HepG2 (cell line): ENCODE measurements around the gene P3H4. TPM values are rescaled to one million over a fixed set of nuclear protein-coding genes. Genes with fewer than 3 reads are reported as not detected.
A peak's percentile ranks its signal among the peaks of the same experiment; 100 is the strongest.

Experiments
- AKAP8 ChIP-seq: sonication (generic); formaldehyde crosslinking; IDR thresholded peaks from 2 replicates; pipeline ENCODE4 v1.5.1; 2020; ENCODE audit warnings: mild to moderate bottlenecking, missing genetic modification reagents
- ATF3 ChIP-seq: sonication (generic); formaldehyde crosslinking; IDR thresholded peaks from 2 replicates; pipeline ENCODE4 v1.4.0; 2020; ENCODE audit warnings: missing genetic modification reagents
- EED ChIP-seq: sonication (generic); formaldehyde crosslinking; IDR thresholded peaks from 2 replicates; pipeline ENCODE4 v1.5.0; 2020; ENCODE audit warnings: mild to moderate bottlenecking, missing genetic modification reagents
- FOXK2 ChIP-seq: fragments of 450-650 bp; IDR thresholded peaks from 2 replicates; pipeline ENCODE4 v1.6.1; 2016
- MBD4 ChIP-seq: IDR thresholded peaks from 2 replicates; pipeline ENCODE4 v1.6.1; 2012; ENCODE audit warnings: low read length, inconsistent platforms, borderline replicate concordance
- REL ChIP-seq: sonication (generic); formaldehyde crosslinking; conservative IDR thresholded peaks from 2 replicates; pipeline ENCODE4 v1.8.0; 2022; ENCODE audit warnings: mild to moderate bottlenecking, missing genetic modification reagents, moderate library complexity
- TBP ChIP-seq: sonication (generic); formaldehyde crosslinking; IDR thresholded peaks from 2 replicates; pipeline ENCODE4 v1.5.0; 2020; ENCODE audit warnings: missing genetic modification reagents
- U2AF2 ChIP-seq: fragments of 200-400 bp; formaldehyde crosslinking; IDR thresholded peaks from 2 replicates; pipeline ENCODE4 v1.6.1; 2017; ENCODE audit warnings: low read depth, mild to moderate bottlenecking, low read length
- ZKSCAN5 ChIP-seq: sonication (generic); formaldehyde crosslinking; IDR thresholded peaks from 2 replicates; pipeline ENCODE4 v1.5.1; 2020; ENCODE audit warnings: mild to moderate bottlenecking, missing genetic modification reagents
- ZNF383 ChIP-seq: sonication (generic); formaldehyde crosslinking; IDR thresholded peaks from 2 replicates; pipeline ENCODE4 v1.4.0; 2020; ENCODE audit warnings: missing genetic modification reagents, mild to moderate bottlenecking, borderline replicate concordance
- ZNF569 ChIP-seq: sonication (generic); formaldehyde crosslinking; IDR thresholded peaks from 2 replicates; pipeline ENCODE4 v1.5.0; 2020; ENCODE audit warnings: mild to moderate bottlenecking, missing genetic modification reagents, moderate library complexity, borderline replicate concordance
- polyA plus RNA-seq, 8 experiments: library from polyadenylated mRNA; depleted of rRNA in 3 of 8; stranded (reverse) in 7 of 8; unstranded in 1 of 8; fragments of >200 nt; fragmentation: Illumina TruSeq in 4 of 8; extraction: Trizol in 4 of 8; gene quantifications; 2 replicates each; pipeline versions ENCODE4 v1.2.1 to v1.2.3, GENCODE V29; 2011 to 2016; ENCODE audit warnings: low read depth in 4 of 8, missing spikeins in 1 of 8, mixed read lengths in 1 of 8; ENCODE audit not compliant: insufficient read depth in 1 of 8
- total RNA-seq, 5 experiments: library from RNA; depleted of rRNA; stranded (reverse); fragments of >200 nt; fragmentation: Illumina TruSeq; extraction: Trizol; gene quantifications; 2 replicates each; pipeline ENCODE4 v1.2.3, GENCODE V29; 2016; ENCODE audit warnings: low read depth in 1 of 5
- TF ChIP-seq, protein P1 (sequence below), 2 experiments: IDR thresholded peaks; 2 replicates each; pipeline ENCODE4 v1.6.1; 2011 to 2012; ENCODE audit warnings: low read length in 2 of 2, borderline replicate concordance in 1 of 2, low read depth in 1 of 2, mild to moderate bottlenecking in 1 of 2, moderate library complexity in 1 of 2
- TF ChIP-seq, protein P2 (sequence below): sonication (generic); formaldehyde crosslinking; IDR thresholded peaks from 2 replicates; pipeline ENCODE4 v1.4.0; 2020; ENCODE audit warnings: mild to moderate bottlenecking, missing genetic modification reagents
- TF ChIP-seq, protein P3 (sequence below): sonication (generic); formaldehyde crosslinking; conservative IDR thresholded peaks from 2 replicates; pipeline ENCODE4 v1.4.0; 2020; ENCODE audit warnings: missing genetic modification reagents

P3H4 gene
- total and polyA plus RNA-seq, 2 of the 13 experiments (the other 11 are each of a cell fraction or from before 2014, with no cell fraction given) = 37.1 to 50.6 TPM

DNA sequence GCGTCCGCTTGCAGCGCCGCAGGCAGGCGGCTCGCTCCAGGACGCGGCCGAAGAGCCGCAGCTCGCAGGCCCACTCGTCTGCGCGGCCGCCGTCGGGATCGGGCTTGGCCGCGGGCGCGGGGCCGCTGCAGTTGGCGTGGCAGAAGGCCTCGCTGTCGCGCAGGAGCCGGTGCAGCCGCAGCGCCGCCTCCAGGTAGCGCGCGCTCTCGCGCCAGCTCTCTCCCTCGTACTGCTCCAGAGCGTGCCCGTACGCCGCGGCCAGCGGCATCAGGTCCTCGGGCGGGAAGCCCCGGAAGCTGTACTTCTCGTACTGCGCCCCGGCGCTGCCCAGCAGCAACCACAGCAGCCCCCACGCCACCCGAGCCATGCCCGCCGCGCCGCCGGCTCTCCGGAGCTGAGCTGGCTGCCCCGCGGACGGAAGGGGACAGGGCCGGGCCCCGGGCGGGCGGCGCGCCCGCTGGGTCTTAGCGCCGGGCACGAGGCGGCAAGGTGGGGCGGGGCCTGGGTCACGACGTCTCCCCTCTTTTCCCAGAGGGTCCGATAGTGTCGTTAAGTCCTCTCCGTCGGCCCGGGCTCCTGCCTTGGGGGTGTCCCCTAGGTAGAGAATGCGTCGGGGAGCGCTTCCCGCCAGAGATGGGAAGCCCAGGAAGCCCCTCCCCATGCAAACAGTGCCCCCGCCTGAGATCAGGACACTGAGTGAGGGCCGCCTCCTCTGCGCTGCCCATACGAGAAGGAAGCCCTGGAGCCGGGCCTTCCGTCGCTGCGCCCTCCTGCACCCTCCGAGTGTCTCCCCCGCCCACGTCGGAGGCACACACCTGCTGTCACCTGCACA, at the start of gene P3H4 (continued):
- TF ChIP-seq, protein P1, sequence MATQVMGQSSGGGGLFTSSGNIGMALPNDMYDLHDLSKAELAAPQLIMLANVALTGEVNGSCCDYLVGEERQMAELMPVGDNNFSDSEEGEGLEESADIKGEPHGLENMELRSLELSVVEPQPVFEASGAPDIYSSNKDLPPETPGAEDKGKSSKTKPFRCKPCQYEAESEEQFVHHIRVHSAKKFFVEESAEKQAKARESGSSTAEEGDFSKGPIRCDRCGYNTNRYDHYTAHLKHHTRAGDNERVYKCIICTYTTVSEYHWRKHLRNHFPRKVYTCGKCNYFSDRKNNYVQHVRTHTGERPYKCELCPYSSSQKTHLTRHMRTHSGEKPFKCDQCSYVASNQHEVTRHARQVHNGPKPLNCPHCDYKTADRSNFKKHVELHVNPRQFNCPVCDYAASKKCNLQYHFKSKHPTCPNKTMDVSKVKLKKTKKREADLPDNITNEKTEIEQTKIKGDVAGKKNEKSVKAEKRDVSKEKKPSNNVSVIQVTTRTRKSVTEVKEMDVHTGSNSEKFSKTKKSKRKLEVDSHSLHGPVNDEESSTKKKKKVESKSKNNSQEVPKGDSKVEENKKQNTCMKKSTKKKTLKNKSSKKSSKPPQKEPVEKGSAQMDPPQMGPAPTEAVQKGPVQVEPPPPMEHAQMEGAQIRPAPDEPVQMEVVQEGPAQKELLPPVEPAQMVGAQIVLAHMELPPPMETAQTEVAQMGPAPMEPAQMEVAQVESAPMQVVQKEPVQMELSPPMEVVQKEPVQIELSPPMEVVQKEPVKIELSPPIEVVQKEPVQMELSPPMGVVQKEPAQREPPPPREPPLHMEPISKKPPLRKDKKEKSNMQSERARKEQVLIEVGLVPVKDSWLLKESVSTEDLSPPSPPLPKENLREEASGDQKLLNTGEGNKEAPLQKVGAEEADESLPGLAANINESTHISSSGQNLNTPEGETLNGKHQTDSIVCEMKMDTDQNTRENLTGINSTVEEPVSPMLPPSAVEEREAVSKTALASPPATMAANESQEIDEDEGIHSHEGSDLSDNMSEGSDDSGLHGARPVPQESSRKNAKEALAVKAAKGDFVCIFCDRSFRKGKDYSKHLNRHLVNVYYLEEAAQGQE (IDR thresholded peaks at IDR 0.05; ENCODE audit: borderline replicate concordance in 1 of 2, low read depth in 1 of 2, low read length in 2 of 2) = peak in 1 of 2 experiments; percentile 26; a peak in 1 of 4 replicates
- TF ChIP-seq FOXK2 = no peak
- no peak for TF ChIP-seq MBD4
- peak; percentile 64; the same call in 1 of the 2 replicates for TF ChIP-seq ZNF383 (CRISPR knock-in tag)
- TF ChIP-seq ZNF569 (CRISPR knock-in tag) = no peak
- TF ChIP-seq, protein P2, sequence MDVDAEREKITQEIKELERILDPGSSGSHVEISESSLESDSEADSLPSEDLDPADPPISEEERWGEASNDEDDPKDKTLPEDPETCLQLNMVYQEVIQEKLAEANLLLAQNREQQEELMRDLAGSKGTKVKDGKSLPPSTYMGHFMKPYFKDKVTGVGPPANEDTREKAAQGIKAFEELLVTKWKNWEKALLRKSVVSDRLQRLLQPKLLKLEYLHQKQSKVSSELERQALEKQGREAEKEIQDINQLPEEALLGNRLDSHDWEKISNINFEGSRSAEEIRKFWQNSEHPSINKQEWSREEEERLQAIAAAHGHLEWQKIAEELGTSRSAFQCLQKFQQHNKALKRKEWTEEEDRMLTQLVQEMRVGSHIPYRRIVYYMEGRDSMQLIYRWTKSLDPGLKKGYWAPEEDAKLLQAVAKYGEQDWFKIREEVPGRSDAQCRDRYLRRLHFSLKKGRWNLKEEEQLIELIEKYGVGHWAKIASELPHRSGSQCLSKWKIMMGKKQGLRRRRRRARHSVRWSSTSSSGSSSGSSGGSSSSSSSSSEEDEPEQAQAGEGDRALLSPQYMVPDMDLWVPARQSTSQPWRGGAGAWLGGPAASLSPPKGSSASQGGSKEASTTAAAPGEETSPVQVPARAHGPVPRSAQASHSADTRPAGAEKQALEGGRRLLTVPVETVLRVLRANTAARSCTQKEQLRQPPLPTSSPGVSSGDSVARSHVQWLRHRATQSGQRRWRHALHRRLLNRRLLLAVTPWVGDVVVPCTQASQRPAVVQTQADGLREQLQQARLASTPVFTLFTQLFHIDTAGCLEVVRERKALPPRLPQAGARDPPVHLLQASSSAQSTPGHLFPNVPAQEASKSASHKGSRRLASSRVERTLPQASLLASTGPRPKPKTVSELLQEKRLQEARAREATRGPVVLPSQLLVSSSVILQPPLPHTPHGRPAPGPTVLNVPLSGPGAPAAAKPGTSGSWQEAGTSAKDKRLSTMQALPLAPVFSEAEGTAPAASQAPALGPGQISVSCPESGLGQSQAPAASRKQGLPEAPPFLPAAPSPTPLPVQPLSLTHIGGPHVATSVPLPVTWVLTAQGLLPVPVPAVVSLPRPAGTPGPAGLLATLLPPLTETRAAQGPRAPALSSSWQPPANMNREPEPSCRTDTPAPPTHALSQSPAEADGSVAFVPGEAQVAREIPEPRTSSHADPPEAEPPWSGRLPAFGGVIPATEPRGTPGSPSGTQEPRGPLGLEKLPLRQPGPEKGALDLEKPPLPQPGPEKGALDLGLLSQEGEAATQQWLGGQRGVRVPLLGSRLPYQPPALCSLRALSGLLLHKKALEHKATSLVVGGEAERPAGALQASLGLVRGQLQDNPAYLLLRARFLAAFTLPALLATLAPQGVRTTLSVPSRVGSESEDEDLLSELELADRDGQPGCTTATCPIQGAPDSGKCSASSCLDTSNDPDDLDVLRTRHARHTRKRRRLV (CRISPR knock-in tag) = peak; percentile 76; the same call in 1 of the 2 replicates
- TF ChIP-seq, protein P3, sequence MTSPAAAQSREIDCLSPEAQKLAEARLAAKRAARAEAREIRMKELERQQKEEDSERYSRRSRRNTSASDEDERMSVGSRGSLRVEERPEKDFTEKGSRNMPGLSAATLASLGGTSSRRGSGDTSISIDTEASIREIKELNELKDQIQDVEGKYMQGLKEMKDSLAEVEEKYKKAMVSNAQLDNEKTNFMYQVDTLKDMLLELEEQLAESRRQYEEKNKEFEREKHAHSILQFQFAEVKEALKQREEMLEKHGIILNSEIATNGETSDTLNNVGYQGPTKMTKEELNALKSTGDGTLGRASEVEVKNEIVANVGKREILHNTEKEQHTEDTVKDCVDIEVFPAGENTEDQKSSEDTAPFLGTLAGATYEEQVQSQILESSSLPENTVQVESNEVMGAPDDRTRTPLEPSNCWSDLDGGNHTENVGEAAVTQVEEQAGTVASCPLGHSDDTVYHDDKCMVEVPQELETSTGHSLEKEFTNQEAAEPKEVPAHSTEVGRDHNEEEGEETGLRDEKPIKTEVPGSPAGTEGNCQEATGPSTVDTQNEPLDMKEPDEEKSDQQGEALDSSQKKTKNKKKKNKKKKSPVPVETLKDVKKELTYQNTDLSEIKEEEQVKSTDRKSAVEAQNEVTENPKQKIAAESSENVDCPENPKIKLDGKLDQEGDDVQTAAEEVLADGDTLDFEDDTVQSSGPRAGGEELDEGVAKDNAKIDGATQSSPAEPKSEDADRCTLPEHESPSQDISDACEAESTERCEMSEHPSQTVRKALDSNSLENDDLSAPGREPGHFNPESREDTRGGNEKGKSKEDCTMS (CRISPR knock-in tag) = no peak
- TF ChIP-seq TBP (CRISPR knock-in tag) = 0 out of 2 replicates have a peak, but pooled peaks have one; percentile 18
- peak; percentile 69; the same call in 1 of the 2 replicates for TF ChIP-seq REL (CRISPR knock-in tag)
- no peak for TF ChIP-seq ATF3 (CRISPR knock-in tag)
- 0 out of 2 replicates have a peak, but pooled peaks have one; percentile 30 for TF ChIP-seq ZKSCAN5
- no peak; the same call in 1 of the 2 replicates for TF ChIP-seq AKAP8 (CRISPR knock-in tag)
- no peak for TF ChIP-seq U2AF2
- TF ChIP-seq EED (CRISPR knock-in tag) = peak; percentile 73; the same call in 1 of the 2 replicates
